Neural cell (in vitro differentiated cells): ENCODE measurements around the gene RGS10. TPM values are rescaled to one million over a fixed set of nuclear protein-coding genes. Genes with fewer than 3 reads are reported as not detected.
"Not testable (repeated sequence)": the region's sequence is repeated elsewhere in the genome, so short reads cannot be mapped to it uniquely, and the experiment has no call there.

Experiments
- H2AFZ ChIP-seq: fragments of 200-600, 300-800 bp; sonication (generic), shearing (Covaris generic); 2 replicates; pipeline ENCODE4 v1.6.0; 2014; ENCODE audit warnings: low read depth, mild to moderate bottlenecking, antibody characterized with exemption, low read length, moderate library complexity
- H3F3A ChIP-seq: fragments of 200-600 bp; shearing (Covaris generic); 2 replicates; pipeline ENCODE4 v1.6.1; 2016; ENCODE audit warnings: mild to moderate bottlenecking, moderate library complexity, mixed read lengths, antibody characterized with exemption, low read length; ENCODE audit not compliant: insufficient read depth, poor library complexity, severe bottlenecking
- H3K27ac ChIP-seq: fragments of 200-600, 300-800 bp; sonication (generic), shearing (Covaris generic); 2 replicates; pipeline ENCODE4 v1.5.1; 2014; ENCODE audit warnings: mild to moderate bottlenecking, low read length, moderate library complexity
- H3K27me3 ChIP-seq: fragments of 300-800, 200-600 bp; sonication (generic), shearing (Covaris generic); 2 replicates; pipeline ENCODE4 v1.6.0; 2014; ENCODE audit warnings: mild to moderate bottlenecking, low read depth, low read length, moderate library complexity; ENCODE audit not compliant: insufficient read depth
- H3K36me3 ChIP-seq: fragments of 300-800, 200-600 bp; sonication (generic), shearing (Covaris generic); 2 replicates; pipeline ENCODE4 v1.5.1; 2014; ENCODE audit warnings: mild to moderate bottlenecking, antibody characterized with exemption, low read length, moderate library complexity; ENCODE audit not compliant: insufficient read depth
- H3K4me2 ChIP-seq: fragments of 300-800, 200-600 bp; sonication (generic), shearing (Covaris generic); 2 replicates; pipeline ENCODE4 v1.6.0; 2014; ENCODE audit warnings: mild to moderate bottlenecking, low read length
- H3K4me3 ChIP-seq: fragments of 300-800, 200-600 bp; sonication (generic), shearing (Covaris generic); 2 replicates; pipeline ENCODE4 v1.5.1; 2014; ENCODE audit warnings: mild to moderate bottlenecking, low read length, moderate library complexity
- H3K79me2 ChIP-seq: fragments of 200-600 bp; shearing (Covaris generic); replicated peaks from 2 replicates; pipeline ENCODE4 v1.6.0; 2014; ENCODE audit warnings: mild to moderate bottlenecking, low read length, moderate library complexity; ENCODE audit not compliant: insufficient read depth
- H3K9ac ChIP-seq: fragments of 300-800, 200-600 bp; sonication (generic), shearing (Covaris generic); 2 replicates; pipeline ENCODE4 v1.6.1; 2016; ENCODE audit warnings: mild to moderate bottlenecking, low read length, mixed read lengths
- H3K9me2 ChIP-seq: fragments of 200-600 bp; shearing (Covaris generic); 2 replicates; pipeline ENCODE4 v1.6.1; 2016; ENCODE audit warnings: mild to moderate bottlenecking, low read length, mixed read lengths; ENCODE audit not compliant: insufficient read depth
- H3K9me3 ChIP-seq: fragments of 200-600, 300-800 bp; sonication (generic), shearing (Covaris generic); 2 replicates; pipeline ENCODE4 v1.6.1; 2016; ENCODE audit warnings: mild to moderate bottlenecking, mixed run types, low read length, moderate library complexity, mixed read lengths
- H4K20me1 ChIP-seq: fragments of 200-600 bp; shearing (Covaris generic); 2 replicates; pipeline ENCODE4 v1.6.1; 2016; ENCODE audit warnings: mild to moderate bottlenecking, mixed run types; ENCODE audit not compliant: insufficient read depth
- CTCF ChIP-seq: fragments of 450-650 bp; IDR thresholded peaks from 2 replicates; pipeline ENCODE4 v1.5.1; 2014; ENCODE audit warnings: antibody characterized with exemption, mild to moderate bottlenecking, moderate library complexity; ENCODE audit not compliant: poor library complexity, severe bottlenecking
- EP300 ChIP-seq: fragments of 450-650 bp; conservative IDR thresholded peaks from 2 replicates; pipeline ENCODE4 v1.6.1; 2014; ENCODE audit warnings: antibody characterized with exemption, mild to moderate bottlenecking, moderate library complexity; ENCODE audit not compliant: poor library complexity, severe bottlenecking
- EZH2 ChIP-seq: fragments of 200-600, 300-800 bp; shearing (Covaris generic), sonication (generic); IDR thresholded peaks from 2 replicates; pipeline ENCODE4 v1.6.1; 2014; ENCODE audit warnings: antibody characterized with exemption, low read length, borderline replicate concordance, mild to moderate bottlenecking; ENCODE audit not compliant: insufficient read depth, poor library complexity, severe bottlenecking
- MXI1 ChIP-seq: fragments of 450-650 bp; conservative IDR thresholded peaks from 2 replicates; pipeline ENCODE4 v1.6.1; 2014; ENCODE audit warnings: antibody characterized with exemption, mild to moderate bottlenecking; ENCODE audit not compliant: poor library complexity, severe bottlenecking
- POLR2AphosphoS5 ChIP-seq: IDR thresholded peaks from 2 replicates; pipeline ENCODE4 v1.6.1; 2012
- RAD21 ChIP-seq: fragments of 450-650 bp; conservative IDR thresholded peaks from 2 replicates; pipeline ENCODE4 v1.6.1; 2014; ENCODE audit warnings: antibody characterized with exemption, mild to moderate bottlenecking, moderate library complexity
- REST ChIP-seq: IDR thresholded peaks from 2 replicates; pipeline ENCODE4 v1.6.1; 2012; ENCODE audit warnings: borderline replicate concordance
- SMC3 ChIP-seq: fragments of 450-650 bp; conservative IDR thresholded peaks from 2 replicates; pipeline ENCODE4 v1.6.1; 2014; ENCODE audit warnings: antibody characterized with exemption, mild to moderate bottlenecking, moderate library complexity; ENCODE audit not compliant: poor library complexity
- TAF1 ChIP-seq: IDR thresholded peaks from 2 replicates; pipeline ENCODE4 v1.6.1; 2012; ENCODE audit warnings: low read depth
- polyA plus RNA-seq: library from polyadenylated mRNA; depleted of rRNA; stranded (reverse); fragments of >200 nt; gene quantifications from 2 replicates; pipeline ENCODE4 v1.2.3, GENCODE V29; 2014

RGS10 gene
- polyA plus RNA-seq, 1 donor from 2014 or later = 2.6 TPM

- Histone ChIP-seq H3K9me3 (no peaks in the 10 kb centered on the region), H3K4me3 (no peak overlapping the region), H3K4me2 (no peak overlapping the region), H2AFZ (no peak overlapping the region), H3K27me3 (no peaks in the 10 kb centered on the region), H3K27ac (no peak overlapping the region), H3K9ac (no peak overlapping the region), H3K9me2 (no peaks in the 10 kb centered on the region), H4K20me1 (no peaks in the 10 kb centered on the region), H3K79me2 (no peaks in the 10 kb centered on the region), H3F3A (no peaks in the 10 kb centered on the region), H3K36me3 (no peaks in the 10 kb centered on the region)
- no peak for TF ChIP-seq REST
- TF ChIP-seq EP300 = no peak
- TF ChIP-seq POLR2AphosphoS5 = no peak
- no peak for TF ChIP-seq EZH2
- no peak for TF ChIP-seq CTCF
- no peak for TF ChIP-seq SMC3
- TF ChIP-seq TAF1 = no peak
- no peak for TF ChIP-seq RAD21
- no peak for TF ChIP-seq MXI1
Observed at GRCh38 chr10:119531067-119531466, 11.5 kb downstream of the RGS10 start.

- H3K9me2 ChIP-seq, H3F3A ChIP-seq, H3K4me2 ChIP-seq, H3K27ac ChIP-seq, H3K9me3 ChIP-seq, H3K79me2 ChIP-seq, H4K20me1 ChIP-seq, H3K4me3 ChIP-seq, H3K36me3 ChIP-seq, H3K9ac ChIP-seq, H3K27me3 ChIP-seq, H2AFZ ChIP-seq: not testable (repeated sequence)
Observed at GRCh38 chr10:119528663-119529237, 13.8 kb downstream of the RGS10 start.
